ENCODE measurements around the gene ZNF777. TPM values are rescaled to one million over a fixed set of nuclear protein-coding genes. Genes with fewer than 3 reads are reported as not detected.

The ZNF777 gene
- polyA plus RNA-seq, 1 donor from 2014 or later = 6.1 TPM

Other genes with a start within 250 kb of the ZNF777 start
- gene ZNF212, start 221.4 kb downstream of the ZNF777 start, polyA plus RNA-seq = 10.4 and 12.2 TPM in 2 replicates
- gene ZNF783, start 198.9 kb downstream of the ZNF777 start, polyA plus RNA-seq = 23.9 and 28.6 TPM in 2 replicates
- gene ZNF746, start 36.7 kb upstream of the ZNF777 start, polyA plus RNA-seq = 17.2 and 20.1 TPM in 2 replicates